ENCODE results near the gene LIN7A. TPM values are rescaled to one million over a fixed set of nuclear protein-coding genes. Genes with fewer than 3 reads are reported as not detected.

LIN7A gene, protein sequence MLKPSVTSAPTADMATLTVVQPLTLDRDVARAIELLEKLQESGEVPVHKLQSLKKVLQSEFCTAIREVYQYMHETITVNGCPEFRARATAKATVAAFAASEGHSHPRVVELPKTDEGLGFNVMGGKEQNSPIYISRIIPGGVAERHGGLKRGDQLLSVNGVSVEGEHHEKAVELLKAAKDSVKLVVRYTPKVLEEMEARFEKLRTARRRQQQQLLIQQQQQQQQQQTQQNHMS
- total RNA-seq = 10 to 100 TPM in 7 of 8 experiments, 1 to 10 TPM in 1; 2.1 to 50.7 (median 33.0) TPM

DNA sequence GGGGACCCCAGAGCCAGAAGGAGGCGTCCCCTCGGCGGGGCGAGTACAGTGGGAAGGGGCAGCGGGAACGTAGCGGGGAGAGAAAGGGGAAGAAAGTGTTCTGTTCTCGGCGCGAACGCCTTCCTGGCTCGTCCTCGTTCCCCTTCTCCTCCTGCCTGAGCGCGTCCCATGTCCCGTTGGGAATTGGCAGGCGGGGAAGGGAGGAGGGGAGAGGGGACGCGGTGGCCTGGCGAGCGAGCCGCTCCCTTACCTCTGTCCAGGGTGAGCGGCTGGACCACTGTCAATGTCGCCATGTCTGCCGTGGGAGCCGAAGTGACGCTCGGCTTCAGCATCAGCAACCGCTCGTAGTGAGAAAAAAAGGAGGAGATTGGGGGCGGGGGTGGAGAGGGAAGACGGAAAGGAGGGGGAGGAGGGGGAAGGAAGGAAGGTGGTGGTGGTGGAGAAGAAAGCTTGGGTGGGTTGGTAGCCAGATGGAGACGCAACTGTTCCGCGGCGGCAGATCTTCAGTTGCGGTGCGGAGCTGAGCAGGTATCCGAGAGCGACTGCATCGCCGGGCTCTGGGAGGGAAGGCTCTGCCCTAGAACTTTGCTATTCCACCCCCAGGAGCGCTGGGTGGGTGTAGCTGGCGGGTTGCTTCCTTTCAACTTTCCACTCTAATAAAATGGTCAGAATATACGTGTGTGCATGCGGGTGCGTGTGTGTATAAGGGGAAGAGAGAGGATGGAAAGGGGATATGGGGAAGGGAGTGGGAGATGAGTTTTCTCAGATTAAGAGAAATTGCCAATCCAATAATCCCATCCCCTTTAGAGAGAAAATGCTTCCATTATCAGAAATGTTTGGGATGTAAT, at the start of gene LIN7A:
Gene LIN7A, minus strand, starts transcription at position 544 of the 848 bp plus-strand sequence. Its CDS starts 212 bp downstream, at position 332.
- ATAC-seq (replicated peaks in 6 of 8) = peak; percentile 27 to 75 (median 64)
- WGBS, 10 experiments = 0 to 40% (median 25%) methylated on average over 1 to 8 of the region's 47 CpGs; no CpG with 5 or more reads in 3 of the 10 experiments

DNA sequence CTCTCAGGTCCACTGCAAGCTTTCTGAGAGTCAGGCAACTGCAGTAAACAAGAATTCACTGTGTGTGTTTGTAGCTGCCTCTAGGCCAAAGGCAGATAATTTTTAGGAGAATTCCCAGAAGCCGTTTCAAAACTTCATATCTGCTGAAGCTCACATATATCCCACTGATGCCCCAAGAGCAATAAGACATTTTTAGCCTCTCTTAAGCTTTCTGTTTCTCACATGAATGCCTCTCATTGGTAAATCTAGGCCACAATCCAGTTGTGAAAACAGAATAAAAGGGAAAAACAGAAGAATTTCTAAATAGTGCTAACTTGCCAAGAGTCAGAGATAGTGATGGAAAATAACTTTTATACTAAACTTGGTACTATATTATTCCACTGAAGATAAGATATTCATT, 48.5 kb upstream of the LIN7A start:
- Histone ChIP-seq H3K4me3 (no peak overlapping the region), H3K4me1 (replicated peaks in 1 of 2) (no peaks in the 10 kb centered on the region), H3K27ac (no peak overlapping the region)
- ATAC-seq (replicated peaks in 6 of 8) = no peak
- WGBS, 10 experiments = 11 to 100% (median 89%) methylated on average over 1 of the region's 1 CpG; no CpG with 5 or more reads in 5 of the 10 experiments
- in situ Hi-C loops (cut with MboI; ENCODE audit: low pct_unique_long_range_greater_than_20kb in 2 of 9, low sequenced_read_pairs in 9 of 9, unreplicated experiment in 9 of 9) = no loop called here

More for the DNA sequence above, at the start of gene LIN7A:
- in situ Hi-C loops (cut with MboI; ENCODE audit: low pct_unique_long_range_greater_than_20kb in 2 of 9, low sequenced_read_pairs in 9 of 9, unreplicated experiment in 9 of 9) = no loop called here
- H3K27ac ChIP-seq = peak within 1 kb of the TSS; percentile 83 to 87
- peaks cover 10 to 15% of the 10 kb centered on the region in 2 donors for H3K4me1 ChIP-seq (replicated peaks in 1 of 2)
- peak within 1 kb of the TSS; percentile 64 to 95 (median 87) for H3K4me3 ChIP-seq

DNA sequence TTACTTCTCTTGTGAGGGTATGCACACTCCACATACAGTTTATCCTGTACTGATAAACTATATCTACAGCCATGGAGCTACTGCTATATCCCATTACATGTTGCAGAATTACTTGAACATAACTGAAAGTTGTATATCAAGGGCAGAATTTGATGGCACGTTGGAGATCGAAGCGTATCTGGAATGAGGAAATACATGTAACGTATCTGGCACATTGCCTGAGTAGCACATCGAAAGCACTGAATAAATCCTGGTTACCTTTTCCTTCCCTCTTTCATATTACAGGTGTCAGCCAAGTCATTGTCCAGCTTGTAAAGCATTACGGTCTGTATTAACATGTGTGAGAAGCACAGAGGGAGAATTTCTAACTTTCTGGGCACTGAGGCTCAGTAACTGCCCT, 42.1 kb upstream of the LIN7A start:
- 44 to 100% (median 94%) methylated on average over 1 to 5 of the region's 6 CpGs; no CpG with 5 or more reads in 1 of the 10 experiments for WGBS, 10 experiments
- in situ Hi-C loops (cut with MboI; ENCODE audit: low pct_unique_long_range_greater_than_20kb in 2 of 9, low sequenced_read_pairs in 9 of 9, unreplicated experiment in 9 of 9) = no loop called here
- H3K4me1 ChIP-seq (replicated peaks in 1 of 2) = peaks cover 0 to 6% of the 10 kb centered on the region in 2 donors
- H3K4me3 ChIP-seq = no peak overlapping the region
- no peak for ATAC-seq (replicated peaks in 6 of 8)
- no peak overlapping the region for H3K27ac ChIP-seq

DNA sequence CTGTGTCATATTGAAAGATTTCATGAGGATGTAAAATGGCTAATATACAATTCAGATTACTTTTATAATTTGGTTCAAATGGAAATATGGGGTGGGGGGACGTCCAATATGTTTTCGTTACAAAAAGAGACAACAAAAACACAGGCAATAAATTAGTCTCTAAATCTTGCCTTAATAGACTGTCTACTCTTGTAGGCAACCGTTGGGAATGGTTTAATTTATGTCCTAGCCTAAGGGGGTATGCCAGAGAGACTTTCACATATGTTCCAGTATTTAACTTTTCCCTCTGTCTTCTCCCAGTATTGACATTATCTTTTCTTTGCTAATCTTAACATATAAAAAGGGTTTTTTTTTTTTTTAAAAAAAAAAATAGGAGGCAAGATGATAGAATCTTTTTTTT, 41.5 kb upstream of the LIN7A start:
- 0 to 62% (median 36%) methylated on average over 2 to 3 of the region's 3 CpGs; no CpG with 5 or more reads in 1 of the 10 experiments for WGBS, 10 experiments
- Histone ChIP-seq H3K27ac (no peak overlapping the region), H3K4me3 (no peak overlapping the region), H3K4me1 (replicated peaks in 1 of 2) (peaks cover 0 to 6% of the 10 kb centered on the region in 2 donors)
- peak in 1 of 8 experiments; percentile 60 for ATAC-seq (replicated peaks in 6 of 8)
- in situ Hi-C loops (cut with MboI; ENCODE audit: low pct_unique_long_range_greater_than_20kb in 2 of 9, low sequenced_read_pairs in 9 of 9, unreplicated experiment in 9 of 9) = no loop called here

DNA sequence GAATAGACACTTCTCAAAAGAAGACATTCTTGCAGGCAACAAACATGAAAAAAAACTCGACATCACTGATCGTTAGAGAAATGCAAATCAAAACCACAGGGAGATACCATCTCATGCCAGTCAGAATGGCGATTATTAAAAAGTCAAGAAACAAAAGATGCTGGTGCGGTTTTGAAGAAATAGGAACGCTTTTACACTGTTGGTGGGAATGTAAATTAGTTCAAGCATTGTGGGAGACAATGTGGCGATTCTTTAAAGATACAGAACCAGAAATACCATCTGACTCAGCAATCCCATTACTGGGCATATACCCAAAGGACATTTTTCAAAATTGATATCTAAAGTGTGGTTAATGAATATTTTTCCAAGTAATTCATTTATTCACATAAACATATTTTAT, 39.6 kb upstream of the LIN7A start:
- no peak overlapping the region for H3K4me3 ChIP-seq
- WGBS, 10 experiments = 6 to 88% (median 68%) methylated on average over 4 to 6 of the region's 6 CpGs; no CpG with 5 or more reads in 1 of the 10 experiments
- H3K27ac ChIP-seq = no peak overlapping the region
- in situ Hi-C loops (cut with MboI; ENCODE audit: low pct_unique_long_range_greater_than_20kb in 2 of 9, low sequenced_read_pairs in 9 of 9, unreplicated experiment in 9 of 9) = no loop called here
- ATAC-seq (replicated peaks in 6 of 8) = no peak
- H3K4me1 ChIP-seq (replicated peaks in 1 of 2) = peaks cover 0 to 6% of the 10 kb centered on the region in 2 donors

DNA sequence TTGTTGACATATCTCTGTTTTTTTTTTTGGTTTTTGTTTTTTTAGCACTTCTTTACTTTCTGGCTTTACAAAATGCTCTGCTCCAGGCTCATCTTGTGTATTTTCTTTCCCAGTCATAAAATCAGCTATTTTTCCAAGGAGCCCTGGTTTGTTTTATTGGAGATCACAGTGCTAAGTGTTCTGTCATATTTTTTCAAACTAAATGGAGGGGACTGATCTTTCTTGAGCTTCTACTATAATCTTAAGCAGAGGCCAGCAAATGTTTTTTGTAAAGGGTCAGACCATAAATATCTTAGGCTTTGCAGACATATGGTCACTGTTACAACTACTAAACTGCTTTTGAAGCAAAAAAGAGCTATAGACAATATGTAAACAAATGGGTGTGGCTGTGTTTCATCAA, 30.6 kb upstream of the LIN7A start:
- ATAC-seq (replicated peaks in 6 of 8) = no peak
- in situ Hi-C loops (cut with MboI; ENCODE audit: low pct_unique_long_range_greater_than_20kb in 2 of 9, low sequenced_read_pairs in 9 of 9, unreplicated experiment in 9 of 9) = no loop called here
- Histone ChIP-seq H3K4me1 (replicated peaks in 1 of 2) (no peaks in the 10 kb centered on the region), H3K27ac (no peak overlapping the region), H3K4me3 (no peak overlapping the region)

DNA sequence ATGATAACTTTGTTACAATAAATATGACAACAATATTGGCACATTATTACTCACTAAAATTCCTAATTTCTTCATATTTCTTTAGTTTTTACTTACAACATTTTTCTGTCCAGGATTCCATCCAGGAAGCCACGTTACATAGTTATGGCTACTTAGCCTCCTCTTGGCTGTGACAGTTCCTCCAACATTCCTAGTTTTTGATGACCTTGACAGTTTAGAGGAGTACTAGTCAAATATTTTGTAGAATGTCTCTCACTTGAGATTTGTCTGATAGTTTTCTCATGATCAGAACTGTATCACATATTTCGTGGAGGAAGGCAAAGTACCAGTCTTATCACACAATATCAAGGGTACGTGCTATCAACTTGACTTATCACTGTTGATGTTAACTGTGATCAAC, 29.8 kb upstream of the LIN7A start:
- ATAC-seq (replicated peaks in 6 of 8) = no peak
- WGBS, 10 experiments = 19 to 100% (median 88%) methylated on average over 1 to 3 of the region's 3 CpGs; no CpG with 5 or more reads in 2 of the 10 experiments
- Histone ChIP-seq H3K4me3 (no peak overlapping the region), H3K4me1 (replicated peaks in 1 of 2) (no peaks in the 10 kb centered on the region), H3K27ac (no peak overlapping the region)
- in situ Hi-C loops (cut with MboI; ENCODE audit: low pct_unique_long_range_greater_than_20kb in 2 of 9, low sequenced_read_pairs in 9 of 9, unreplicated experiment in 9 of 9) = no loop called here

DNA sequence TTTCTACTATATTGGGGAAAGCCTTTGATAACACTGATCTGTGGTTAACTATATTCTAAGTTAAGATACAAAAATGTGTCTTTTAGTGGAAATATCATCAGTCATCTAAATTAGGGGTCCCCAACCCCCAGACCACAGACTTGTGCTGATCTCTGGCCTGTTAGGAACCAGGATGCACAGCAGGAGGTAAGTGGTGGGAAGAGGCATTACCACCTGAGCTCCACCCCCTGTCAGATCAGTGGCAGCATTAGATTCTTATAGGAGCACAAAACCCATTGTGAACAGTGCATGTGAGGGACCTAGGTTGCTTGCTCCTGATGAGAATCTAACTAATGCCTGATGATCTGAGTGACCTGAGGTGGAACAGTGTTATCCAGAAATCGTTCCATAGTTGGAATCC, 28.3 kb upstream of the LIN7A start:
- no peak for ATAC-seq (replicated peaks in 6 of 8)
- no peaks in the 10 kb centered on the region for H3K4me1 ChIP-seq (replicated peaks in 1 of 2)
- no peak overlapping the region for H3K4me3 ChIP-seq
- no peak overlapping the region for H3K27ac ChIP-seq
- WGBS, 10 experiments = 0 to 83% (median 37%) methylated on average over 1 of the region's 1 CpG; no CpG with 5 or more reads in 6 of the 10 experiments
- in situ Hi-C loops (cut with MboI; ENCODE audit: low pct_unique_long_range_greater_than_20kb in 2 of 9, low sequenced_read_pairs in 9 of 9, unreplicated experiment in 9 of 9) = no loop called here

DNA sequence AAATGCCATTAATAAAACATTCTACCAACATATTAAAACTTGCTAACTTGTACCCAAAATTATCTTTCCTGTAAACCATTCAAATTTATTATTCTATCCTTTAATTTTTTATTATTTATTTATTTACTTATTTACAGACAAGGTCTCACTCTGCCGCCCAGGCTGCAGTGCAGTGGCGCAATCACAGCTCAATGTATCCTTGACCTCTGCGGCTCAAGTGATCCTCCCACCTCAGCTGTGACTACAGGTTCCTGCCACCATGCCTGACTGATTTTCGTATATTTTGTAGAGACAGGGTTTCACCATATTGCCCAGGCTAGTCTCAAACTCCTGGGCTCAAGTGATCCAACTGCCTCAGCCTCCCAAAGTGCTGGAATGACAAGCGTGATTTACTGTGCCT, 20.4 kb upstream of the LIN7A start:
- in situ Hi-C loops (cut with MboI; ENCODE audit: low pct_unique_long_range_greater_than_20kb in 2 of 9, low sequenced_read_pairs in 9 of 9, unreplicated experiment in 9 of 9) = no loop called here
- Histone ChIP-seq H3K4me1 (replicated peaks in 1 of 2) (peaks cover 0 to 6% of the 10 kb centered on the region in 2 donors), H3K27ac (no peak overlapping the region), H3K4me3 (no peak overlapping the region)
- no peak for ATAC-seq (replicated peaks in 6 of 8)
- 57 to 100% (median 92%) methylated on average over 2 to 5 of the region's 5 CpGs; no CpG with 5 or more reads in 1 of the 10 experiments for WGBS, 10 experiments

DNA sequence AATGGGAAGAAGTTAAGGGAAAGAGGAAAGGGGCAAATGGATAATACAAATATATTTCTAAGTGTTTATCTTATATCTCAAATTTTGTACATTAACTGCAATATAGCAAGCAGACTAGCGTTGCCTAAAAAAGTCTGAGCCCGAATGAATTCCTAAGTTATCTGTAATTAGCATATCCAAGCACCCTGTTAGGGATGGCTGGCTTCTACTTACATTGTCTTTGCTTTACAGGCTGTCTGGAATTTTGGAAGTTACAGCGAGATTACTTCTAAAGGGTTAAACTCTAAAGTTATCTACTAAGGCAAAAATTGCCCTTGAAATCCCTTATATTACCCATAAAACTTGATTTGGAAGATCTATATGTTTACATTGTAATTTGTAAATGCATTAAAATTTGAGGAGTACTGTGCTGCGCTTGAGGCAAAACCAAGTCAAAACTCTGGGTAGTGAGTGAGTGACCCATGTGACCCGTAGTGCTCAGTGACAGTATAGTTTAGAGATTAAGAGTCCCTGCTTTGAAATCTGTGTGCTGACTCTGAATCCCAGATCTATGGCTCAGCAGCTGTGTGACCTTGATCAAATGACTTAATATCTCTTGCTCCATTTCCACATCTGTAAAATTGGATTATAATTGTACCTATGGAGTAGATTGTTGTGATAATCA, 17.3 kb upstream of the LIN7A start:
- no peak for ATAC-seq (replicated peaks in 6 of 8)
- no peak overlapping the region for H3K27ac ChIP-seq
- H3K4me1 ChIP-seq (replicated peaks in 1 of 2) = peaks cover 0 to 27% of the 10 kb centered on the region in 2 donors
- in situ Hi-C loops (cut with MboI; ENCODE audit: low pct_unique_long_range_greater_than_20kb in 2 of 9, low sequenced_read_pairs in 9 of 9, unreplicated experiment in 9 of 9) = no loop called here
- no peak overlapping the region for H3K4me3 ChIP-seq
- 20 to 54% (median 40%) methylated on average over 2 to 5 of the region's 5 CpGs for WGBS, 10 experiments

DNA sequence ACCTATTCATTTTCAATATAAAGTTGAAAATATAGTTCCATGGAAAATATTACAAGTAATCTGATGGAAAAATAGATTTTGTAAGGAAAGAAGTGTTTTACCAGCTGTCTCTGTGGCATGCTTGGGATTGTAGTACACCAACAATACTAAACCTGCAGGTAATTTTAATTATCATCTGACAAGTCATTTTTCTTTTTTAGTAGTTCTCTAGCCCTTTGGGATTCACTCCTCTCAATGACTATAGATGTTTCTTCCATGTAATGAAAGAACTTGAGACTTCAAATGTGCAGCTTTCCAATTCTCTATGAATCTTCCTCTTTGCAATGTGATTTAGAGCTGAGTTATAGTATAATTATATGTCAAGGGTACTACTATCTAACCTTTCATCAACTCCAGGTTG, 14.7 kb upstream of the LIN7A start:
- H3K4me1 ChIP-seq (replicated peaks in 1 of 2) = peaks cover 0 to 27% of the 10 kb centered on the region in 2 donors
- in situ Hi-C loops (cut with MboI; ENCODE audit: low pct_unique_long_range_greater_than_20kb in 2 of 9, low sequenced_read_pairs in 9 of 9, unreplicated experiment in 9 of 9) = no loop called here
- no peak overlapping the region for H3K4me3 ChIP-seq
- peak in 3 of 8 experiments; percentile 40 to 69 (median 51) for ATAC-seq (replicated peaks in 6 of 8)
- H3K27ac ChIP-seq = no peak overlapping the region

DNA sequence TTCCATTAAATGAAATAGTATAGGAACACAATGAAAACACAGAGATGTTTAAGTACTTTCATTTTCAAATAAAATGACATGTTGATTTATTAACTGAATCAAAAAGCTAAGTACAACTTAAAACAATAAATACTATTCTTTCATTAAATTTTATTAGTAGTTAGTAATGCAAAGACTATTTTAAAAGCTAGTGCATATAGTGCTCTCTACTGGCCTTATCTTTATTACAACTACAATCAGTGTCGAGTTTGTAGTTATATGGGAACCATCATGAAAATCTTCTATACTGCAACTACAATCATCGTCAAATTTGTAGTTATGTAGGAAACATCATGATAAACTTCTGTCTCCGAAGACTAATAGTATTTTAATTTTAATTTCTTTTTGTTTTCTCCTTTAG, 8.9 kb upstream of the LIN7A start:
- Histone ChIP-seq H3K4me3 (no peak overlapping the region), H3K27ac (no peak overlapping the region), H3K4me1 (replicated peaks in 1 of 2) (peaks cover 0 to 7% of the 10 kb centered on the region in 2 donors)
- in situ Hi-C loops (cut with MboI; ENCODE audit: low pct_unique_long_range_greater_than_20kb in 2 of 9, low sequenced_read_pairs in 9 of 9, unreplicated experiment in 9 of 9) = no loop called here
- WGBS, 10 experiments = 25 to 89% (median 70%) methylated on average over 2 to 3 of the region's 3 CpGs
- ATAC-seq (replicated peaks in 6 of 8) = no peak

DNA sequence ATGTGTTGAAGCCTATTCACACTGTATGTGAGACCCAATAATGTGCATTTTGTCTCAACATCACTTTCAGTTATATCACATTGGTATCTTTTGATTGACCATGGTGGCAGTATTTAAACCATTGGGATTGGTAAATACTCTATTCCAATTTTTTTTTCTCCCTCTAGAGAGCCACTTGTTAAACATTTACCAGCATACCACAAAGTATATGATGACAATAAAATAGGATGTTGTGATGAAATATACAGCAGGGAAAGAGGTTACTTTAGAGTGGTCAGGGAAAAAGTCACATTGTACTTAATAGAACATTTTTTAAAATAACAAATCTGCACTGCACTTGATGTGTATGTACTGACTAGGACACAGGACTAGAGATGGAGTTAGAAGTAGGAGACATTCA, 5.6 kb upstream of the LIN7A start:
- in situ Hi-C loops (cut with MboI; ENCODE audit: low pct_unique_long_range_greater_than_20kb in 2 of 9, low sequenced_read_pairs in 9 of 9, unreplicated experiment in 9 of 9) = no loop called here
- H3K4me3 ChIP-seq = no peak overlapping the region
- ATAC-seq (replicated peaks in 6 of 8) = no peak
- no peak overlapping the region for H3K27ac ChIP-seq
- H3K4me1 ChIP-seq (replicated peaks in 1 of 2) = no peaks in the 10 kb centered on the region
